ENCODE results near the gene CRACDL. TPM values are rescaled to one million over a fixed set of nuclear protein-coding genes. Genes with fewer than 3 reads are reported as not detected.

CRACDL gene
- total and polyA plus RNA-seq, 2 donors (not counting 3 experiments of a cell fraction or from before 2014, with no cell fraction given): 0.92 to 6.3 TPM

DNA sequence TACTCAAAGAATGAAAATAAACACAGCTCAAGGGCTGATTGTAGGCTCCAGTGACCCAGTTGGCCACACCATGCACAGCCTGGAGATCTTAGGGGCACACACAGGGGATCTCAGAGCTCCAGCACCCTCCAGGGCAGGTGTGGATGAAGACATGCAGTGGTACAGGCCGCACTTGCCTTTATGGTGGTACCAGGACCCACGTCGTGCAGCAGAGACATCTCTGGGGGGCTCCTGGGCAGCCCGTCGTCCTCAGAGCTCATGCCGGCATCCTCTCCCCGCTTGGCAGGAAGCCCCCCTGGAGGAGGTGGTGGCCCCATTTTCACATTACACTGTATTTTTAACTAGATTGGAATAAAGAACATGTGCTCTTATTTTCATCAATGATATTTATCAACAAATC is 103.9 kb downstream of the CRACDL start:
- Histone ChIP-seq H3K4me1 (ENCODE audit: control insufficient read depth, extremely low read depth, insufficient read depth, low read length) (peaks cover 32% of the 10 kb centered on the region), H3K27ac (ENCODE audit: insufficient read depth, low read depth, low read length) (no peak overlapping the region), H4K20me1 (replicated peaks; ENCODE audit: control insufficient read depth, extremely low read depth, insufficient read depth, low read length) (no peaks in the 10 kb centered on the region), H3K27me3 (ENCODE audit: control insufficient read depth in 2 of 2, insufficient read depth in 2 of 2, low read length in 2 of 2) (no peaks in the 10 kb centered on the region), H3K4me2 (ENCODE audit: insufficient read depth, low read length) (no peak overlapping the region), H3K9me1 (replicated peaks; ENCODE audit: control insufficient read depth, extremely low read depth, insufficient read depth, low read length) (no peaks in the 10 kb centered on the region), H3K9ac (replicated peaks; ENCODE audit: extremely low read depth, insufficient read depth, low read length) (no peak overlapping the region), H2AFZ (ENCODE audit: low read depth, low read length) (no peak overlapping the region), H3K36me3 (ENCODE audit: control insufficient read depth in 2 of 2, extremely low read depth in 1 of 2, insufficient read depth in 2 of 2, low read length in 2 of 2) (no peaks in the 10 kb centered on the region), H3K9me3 (replicated peaks; ENCODE audit: control insufficient read depth, insufficient read depth, low read length) (no peaks in the 10 kb centered on the region), H3K4me3 (replicated peaks in 1 of 3; ENCODE audit: insufficient read depth in 1 of 3, low read depth in 1 of 3, low read length in 3 of 3) (no peak overlapping the region), H3K79me2 (ENCODE audit: control insufficient read depth, insufficient read depth, low read length) (no peaks in the 10 kb centered on the region)
- BruUV-seq (replicated peaks): no TSS peak
- CTCF ChIA-PET: interaction anchor here (0.6 to 5.5 kb wide), 2 partner anchors 102 to 183 kb away, joined by 3 to 65 read pairs; partner anchors contain the start of gene MGAT4A
- no peak for FAIRE-seq
- TF ChIP-seq GATA2 (IDR thresholded peaks at IDR 0.05; ENCODE audit: insufficient read depth, insufficient read length, low read depth, low read length) (no peak), JUN (IDR thresholded peaks at IDR 0.05; ENCODE audit: borderline replicate concordance, insufficient read depth, insufficient read length, low read depth) (no peak), POLR2AphosphoS5 (IDR thresholded peaks at IDR 0.05; ENCODE audit: insufficient read depth, low read depth, low read length) (no peak), MYC (IDR thresholded peaks at IDR 0.05; ENCODE audit: low read depth, low read length) (no peak), FOS (IDR thresholded peaks at IDR 0.05; ENCODE audit: borderline replicate concordance, insufficient read depth, low read length) (no peak), POLR2A (IDR thresholded peaks at IDR 0.05; ENCODE audit: low read depth, low read length) (no peak), EZH2 (IDR thresholded peaks at IDR 0.05; ENCODE audit: borderline replicate concordance, low read depth, low read length, severe bottlenecking) (no peak)
- TF ChIP-seq, protein P1, sequence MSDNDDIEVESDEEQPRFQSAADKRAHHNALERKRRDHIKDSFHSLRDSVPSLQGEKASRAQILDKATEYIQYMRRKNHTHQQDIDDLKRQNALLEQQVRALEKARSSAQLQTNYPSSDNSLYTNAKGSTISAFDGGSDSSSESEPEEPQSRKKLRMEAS (IDR thresholded peaks at IDR 0.05; ENCODE audit: insufficient read depth, insufficient read length): no peak
- TF ChIP-seq, protein P2, sequence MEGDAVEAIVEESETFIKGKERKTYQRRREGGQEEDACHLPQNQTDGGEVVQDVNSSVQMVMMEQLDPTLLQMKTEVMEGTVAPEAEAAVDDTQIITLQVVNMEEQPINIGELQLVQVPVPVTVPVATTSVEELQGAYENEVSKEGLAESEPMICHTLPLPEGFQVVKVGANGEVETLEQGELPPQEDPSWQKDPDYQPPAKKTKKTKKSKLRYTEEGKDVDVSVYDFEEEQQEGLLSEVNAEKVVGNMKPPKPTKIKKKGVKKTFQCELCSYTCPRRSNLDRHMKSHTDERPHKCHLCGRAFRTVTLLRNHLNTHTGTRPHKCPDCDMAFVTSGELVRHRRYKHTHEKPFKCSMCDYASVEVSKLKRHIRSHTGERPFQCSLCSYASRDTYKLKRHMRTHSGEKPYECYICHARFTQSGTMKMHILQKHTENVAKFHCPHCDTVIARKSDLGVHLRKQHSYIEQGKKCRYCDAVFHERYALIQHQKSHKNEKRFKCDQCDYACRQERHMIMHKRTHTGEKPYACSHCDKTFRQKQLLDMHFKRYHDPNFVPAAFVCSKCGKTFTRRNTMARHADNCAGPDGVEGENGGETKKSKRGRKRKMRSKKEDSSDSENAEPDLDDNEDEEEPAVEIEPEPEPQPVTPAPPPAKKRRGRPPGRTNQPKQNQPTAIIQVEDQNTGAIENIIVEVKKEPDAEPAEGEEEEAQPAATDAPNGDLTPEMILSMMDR (IDR thresholded peaks at IDR 0.05; ENCODE audit: extremely low read depth in 1 of 2, insufficient read depth in 1 of 2, low read depth in 1 of 2, low read length in 2 of 2): no peak
- intact Hi-C loops (cut with micrococcal nuclease) (loop anchor here (2.0 kb wide), 1 partner anchor 129 kb away; no protein-coding TSS in a partner anchor), dilution Hi-C loops (cut with MboI; ENCODE audit: extremely low pct_ligation_motif_present, low sequenced_read_pairs) (no loop called here)
- DNase-seq (ENCODE audit: low read depth, low spot score): no peak
- POLR2A ChIA-PET: no interaction called here
